Astrocyte of the cerebellum (primary cell): Measurements from ENCODE around the gene PRSS22.

Experiments used
- DNase-seq: peaks from one replicate; pipeline ENCODE4 v3.0.0-alpha.2; 2011; ENCODE audit warnings: low read depth
- H3K4me3 ChIP-seq: 2 replicates; pipeline ENCODE4 v1.5.1; 2011; ENCODE audit warnings: mild to moderate bottlenecking, low read depth, low read length, moderate library complexity
- CTCF ChIP-seq: IDR thresholded peaks from 2 replicates; pipeline ENCODE4 v1.5.1; 2012; ENCODE audit warnings: low read length, low read depth, moderate library complexity, mild to moderate bottlenecking; ENCODE audit errors: missing control alignments
- in situ Hi-C: cut with HindIII; loops from 2 replicates; pipeline ENCODE4 v1.10.0; 2017; ENCODE audit warnings: low sequenced_read_pairs

The PRSS22 gene

GRCh38 chr16:2858245-2859025, 465 bp upstream of the PRSS22 start:
- in situ Hi-C loops: no loop called here
- DNase-seq: no peak
- no peak for TF ChIP-seq CTCF
- no peak overlapping the region for H3K4me3 ChIP-seq

DNA sequence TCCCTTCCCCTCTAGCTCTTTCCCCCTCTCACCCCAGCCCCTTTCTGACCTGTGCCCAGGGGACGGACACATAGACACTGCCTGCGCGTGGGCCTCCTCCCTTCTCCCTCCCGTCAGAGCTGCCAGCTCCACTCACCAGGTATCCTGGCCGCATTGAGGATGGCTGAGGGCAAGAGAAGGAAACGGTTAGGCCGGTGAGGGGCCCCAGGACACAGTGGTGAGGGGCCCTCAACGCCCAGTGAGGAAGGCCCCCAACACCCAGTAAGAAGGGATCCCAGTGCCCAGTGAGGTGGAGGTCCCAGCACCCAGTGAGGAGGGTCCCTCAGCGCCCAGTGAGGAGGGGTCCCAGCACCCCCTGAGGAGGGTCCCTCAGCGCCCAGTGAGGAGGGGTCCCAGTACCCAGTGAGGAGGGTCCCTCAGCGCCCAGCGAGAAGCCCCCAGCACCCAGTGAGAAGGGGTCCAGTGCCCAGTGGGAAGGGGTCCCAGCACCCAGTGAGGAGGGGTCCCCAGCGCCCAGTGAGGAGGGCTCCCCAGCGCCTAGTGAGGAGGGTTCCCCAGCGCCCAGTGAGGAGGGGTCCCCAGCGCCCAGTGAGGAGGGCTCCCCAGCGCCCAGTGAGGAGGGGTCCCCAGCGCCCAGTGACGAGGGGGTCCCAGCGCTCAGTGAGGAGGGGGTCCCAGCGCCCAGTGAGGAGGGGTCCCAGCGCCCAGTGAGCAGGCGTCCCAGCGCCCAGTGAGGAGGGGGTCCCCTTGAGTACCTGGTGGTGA, 1.1 kb downstream of the PRSS22 start:
- no peak for TF ChIP-seq CTCF
- no peak for DNase-seq
- H3K4me3 ChIP-seq: no peak overlapping the region
- in situ Hi-C loops: no loop called here

- no peak for DNase-seq
Measured at GRCh38 chr16:2856061-2856670, 1.8 kb downstream of the PRSS22 start.

GRCh38 chr16:2855536-2855935, 2.4 kb downstream of the PRSS22 start:
- in situ Hi-C loops: no loop called here
- DNase-seq: no peak
- TF ChIP-seq CTCF: no peak
- no peak overlapping the region for H3K4me3 ChIP-seq

More at GRCh38 chr16:2856061-2856670, 1.8 kb downstream of the PRSS22 start:
- in situ Hi-C loops: no loop called here
- TF ChIP-seq CTCF: no peak
- no peak overlapping the region for H3K4me3 ChIP-seq

GRCh38 chr16:2854700-2855309, 3.2 kb downstream of the PRSS22 start:
- no peak for DNase-seq
- in situ Hi-C loops: no loop called here
- no peak overlapping the region for H3K4me3 ChIP-seq
- TF ChIP-seq CTCF: peak; percentile 38

DNA sequence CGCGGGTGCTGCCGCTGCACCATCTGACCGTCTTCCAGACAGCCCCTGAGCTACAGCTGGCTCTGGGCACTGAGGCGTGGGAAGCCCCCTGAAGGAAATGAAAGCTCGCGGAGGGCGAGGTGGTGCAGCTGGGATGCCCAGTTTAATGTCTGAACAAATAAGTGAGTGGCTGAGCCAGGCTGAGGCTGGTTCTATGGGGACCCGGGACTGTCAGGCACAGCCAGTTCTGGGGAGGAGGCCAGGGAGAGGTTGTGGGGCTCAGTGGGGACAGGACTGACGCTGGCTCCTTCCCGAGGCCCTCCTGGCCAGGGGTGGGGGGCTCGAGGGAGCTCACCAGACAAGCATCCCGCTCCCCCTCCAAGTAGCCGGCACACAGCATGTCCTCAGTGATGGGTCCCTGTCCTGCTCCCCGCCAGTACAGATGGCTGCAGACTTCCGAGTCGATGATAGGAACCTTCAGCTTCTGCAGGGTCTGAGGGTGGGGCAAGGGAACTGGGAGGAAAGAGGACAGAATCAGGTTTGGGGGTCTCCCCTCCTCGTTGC, 4.4 kb downstream of the PRSS22 start:
- DNase-seq: no peak
- no peak for TF ChIP-seq CTCF
- in situ Hi-C loops: no loop called here
- H3K4me3 ChIP-seq: no peak overlapping the region
